OCI-LY3 (cell line): ENCODE measurements around the gene BRD1.
"Not testable (repeated sequence)": the region's sequence is repeated elsewhere in the genome, so short reads cannot be mapped to it uniquely, and the experiment has no call there.

Experiments
- H2AFZ ChIP-seq: fragments of 200-600, 300-600 bp; shearing (Covaris generic); 2 replicates; pipeline ENCODE4 v1.6.0; 2014; ENCODE audit warnings: antibody characterized with exemption, low read depth, low read length
- H3K27ac ChIP-seq: fragments of 200-600, 300-600 bp; sonication (generic); 2 replicates; pipeline ENCODE4 v1.5.1; 2014; ENCODE audit warnings: mild to moderate bottlenecking, low read length, moderate library complexity, mixed read lengths
- H3K27me3 ChIP-seq: fragments of 200-600, 300-600 bp; sonication (generic); 2 replicates; pipeline ENCODE4 v1.6.1; 2014; ENCODE audit warnings: low read depth, low read length, mixed read lengths
- H3K36me3 ChIP-seq: fragments of 200-600, 300-600 bp; sonication (generic); replicated peaks from 2 replicates; pipeline ENCODE3; 2014; ENCODE audit warnings: low read depth, low read length, mixed read lengths
- H3K4me1 ChIP-seq: fragments of 300-600, 200-600 bp; sonication (generic); 2 replicates; pipeline ENCODE4 v1.6.1; 2014; ENCODE audit warnings: low read length, mixed read lengths
- H3K4me2 ChIP-seq: fragments of 200-600, 300-600 bp; sonication (generic); 2 replicates; pipeline ENCODE4 v1.6.1; 2014; ENCODE audit warnings: low read length, mixed read lengths
- H3K4me3 ChIP-seq: fragments of 300-600, 200-600 bp; sonication (generic); 2 replicates; pipeline ENCODE4 v1.5.1; 2014; ENCODE audit warnings: antibody characterized with exemption, mild to moderate bottlenecking, low read length, moderate library complexity
- H3K79me2 ChIP-seq: fragments of 300-600, 200-600 bp; shearing (Covaris generic); 2 replicates; pipeline ENCODE4 v1.6.1; 2014; ENCODE audit warnings: mild to moderate bottlenecking, low read length, mixed read lengths
- H3K9ac ChIP-seq: fragments of 300-600, 200-600 bp; shearing (Covaris generic); 2 replicates; pipeline ENCODE4 v1.6.0; 2014; ENCODE audit warnings: mild to moderate bottlenecking, low read length, moderate library complexity
- H3K9me3 ChIP-seq: fragments of 200-600, 300-600 bp; shearing (Covaris generic); 2 replicates; pipeline ENCODE4 v1.6.1; 2014; ENCODE audit warnings: low read length, mixed read lengths; ENCODE audit not compliant: insufficient read depth
- H4K20me1 ChIP-seq: fragments of 200-600, 300-600 bp; sonication (generic); 2 replicates; pipeline ENCODE4 v1.6.1; 2016; ENCODE audit warnings: low read length, mixed read lengths; ENCODE audit not compliant: insufficient read depth
- CTCF ChIP-seq: fragments of 200-600, 300-600 bp; sonication (generic); IDR thresholded peaks from 2 replicates; pipeline ENCODE4 v1.5.1; 2014; ENCODE audit warnings: antibody characterized with exemption, low read length, low read depth
- EZH2phosphoT487 ChIP-seq: fragments of 200-600 bp; shearing (Covaris generic); IDR thresholded peaks from 2 replicates; pipeline ENCODE4 v1.6.1; 2018; ENCODE audit warnings: antibody characterized with exemption, mixed run types, low read depth

Gene BRD1

GRCh38 chr22:49852898-49853894, 25.5 kb upstream of the BRD1 start, which contains the start of gene ZBED4:
Gene ZBED4 (plus strand): TSS chr22:49853844. CDS start chr22:49883663, 29,819 bp downstream.
- H4K20me1 ChIP-seq: peaks cover 22% of the 10 kb centered on the region
- H2AFZ ChIP-seq: peak within 1 kb of the TSS; percentile 65; the same call in 1 of the 2 replicates
- H3K4me1 ChIP-seq: peaks cover 10% of the 10 kb centered on the region
- no peaks in the 10 kb centered on the region for H3K27me3 ChIP-seq
- H3K27ac ChIP-seq: peak within 1 kb of the TSS; percentile 91
- peak within 1 kb of the TSS; percentile 94 for H3K4me2 ChIP-seq
- no peaks in the 10 kb centered on the region for H3K36me3 ChIP-seq
- H3K79me2 ChIP-seq: peaks cover 43% of the 10 kb centered on the region
- peak within 1 kb of the TSS; percentile 98 for H3K4me3 ChIP-seq
- no peak for TF ChIP-seq CTCF
- TF ChIP-seq EZH2phosphoT487: no peak
- H3K9me3 ChIP-seq: no peaks in the 10 kb centered on the region
- peak within 1 kb of the TSS; percentile 99 for H3K9ac ChIP-seq

- H3K27me3 ChIP-seq, H3K9me3 ChIP-seq, H2AFZ ChIP-seq, H3K36me3 ChIP-seq: not testable (repeated sequence)
- Histone ChIP-seq H3K79me2 (peaks cover 36% of the 10 kb centered on the region), H3K4me1 (peaks cover 10% of the 10 kb centered on the region), H3K27ac (peak overlapping the region; percentile 91), H3K9ac (peak overlapping the region; percentile 99), H3K4me2 (peak overlapping the region; percentile 79), H3K4me3 (peak overlapping the region; percentile 98), H4K20me1 (peaks cover 22% of the 10 kb centered on the region)
Measured at GRCh38 chr22:49852568-49852897, 24.9 kb upstream of the BRD1 start.

- Histone ChIP-seq H3K79me2 (peaks cover 23% of the 10 kb centered on the region), H3K27me3 (no peaks in the 10 kb centered on the region)
Measured at GRCh38 chr22:49850959-49851802, 23.5 kb upstream of the BRD1 start.

GRCh38 chr22:49850021-49850911, 22.6 kb upstream of the BRD1 start:
- Histone ChIP-seq H3K79me2 (peaks cover 14% of the 10 kb centered on the region), H3K9me3 (no peaks in the 10 kb centered on the region), H2AFZ (no peak overlapping the region), H3K4me1 (peaks cover 6% of the 10 kb centered on the region), H3K9ac (no peak overlapping the region), H3K27me3 (no peaks in the 10 kb centered on the region), H4K20me1 (peaks cover 8% of the 10 kb centered on the region), H3K27ac (no peak overlapping the region), H3K4me3 (no peak overlapping the region), H3K36me3 (no peaks in the 10 kb centered on the region), H3K4me2 (no peak overlapping the region)
- no peak for TF ChIP-seq EZH2phosphoT487
- TF ChIP-seq CTCF: no peak

More at GRCh38 chr22:49850959-49851802, 23.5 kb upstream of the BRD1 start:
- H3K9ac ChIP-seq: no peak overlapping the region
- H3K4me2 ChIP-seq: no peak overlapping the region
- H3K9me3 ChIP-seq: no peaks in the 10 kb centered on the region
- peaks cover 17% of the 10 kb centered on the region for H4K20me1 ChIP-seq
- no peak for TF ChIP-seq EZH2phosphoT487
- no peaks in the 10 kb centered on the region for H3K36me3 ChIP-seq
- H2AFZ ChIP-seq: no peak overlapping the region
- no peak overlapping the region for H3K4me3 ChIP-seq
- no peak overlapping the region for H3K27ac ChIP-seq
- peaks cover 10% of the 10 kb centered on the region for H3K4me1 ChIP-seq
